Cardiac fibroblast (primary cell): Measurements from ENCODE around the gene C1orf74.

ENCODE experiments used
- DNase-seq, 2 donors: peaks; one replicate each; pipeline versions ENCODE4 v3.0.0 to v3.0.0-alpha.2; 2010; ENCODE audit warnings: low read depth in 2 of 2
- H3K4me3 ChIP-seq, 2 donors: replicated peaks in 1 of 2; 1 replicate in 1 of 2; 2 replicates in 1 of 2; pipeline ENCODE4 v1.5.1; 2011; ENCODE audit warnings: low read depth in 2 of 2, low read length in 2 of 2, mild to moderate bottlenecking in 2 of 2, moderate library complexity in 1 of 2
- TF ChIP-seq, protein P1 (sequence below): IDR thresholded peaks from one replicate; pipeline ENCODE4 v1.5.1; 2011; ENCODE audit warnings: low read depth, mild to moderate bottlenecking, low read length, inconsistent platforms

The C1orf74 gene

DNA sequence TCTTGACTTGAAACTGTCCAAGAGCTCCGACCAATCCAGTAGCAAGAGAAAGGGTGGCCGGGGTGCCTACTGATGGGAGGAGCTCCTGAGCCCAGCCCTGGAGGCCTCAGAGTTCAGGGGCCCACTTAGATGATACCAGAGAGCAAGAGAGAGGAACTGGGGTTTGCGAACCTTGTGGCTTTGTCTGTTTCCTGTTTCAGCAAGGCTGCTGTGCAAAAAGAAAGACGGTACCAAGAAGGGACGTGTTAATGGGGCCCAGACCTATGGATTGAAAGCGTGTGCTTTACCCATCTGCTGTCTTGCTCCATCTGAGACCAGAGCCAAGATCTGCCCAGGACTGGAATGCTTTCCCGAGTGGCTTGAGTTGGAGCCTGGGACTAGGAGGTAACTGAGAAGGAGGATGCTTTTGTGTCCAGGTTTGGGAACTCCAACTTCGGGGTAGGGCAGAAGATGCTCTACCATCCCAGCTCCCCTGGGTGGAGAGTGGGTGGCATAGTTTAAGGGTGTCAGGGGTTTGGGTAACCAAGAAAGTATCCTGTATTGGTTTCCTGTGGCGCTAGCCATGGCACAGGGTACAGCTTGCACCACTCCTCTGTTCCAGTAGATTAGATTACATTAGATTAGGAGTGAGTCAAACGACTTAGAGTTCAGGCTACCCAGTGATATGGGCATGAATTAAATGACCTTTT, 28.3 kb downstream of the C1orf74 start, which contains the start of gene TRAF3IP3:
TRAF3IP3 (plus strand) TSS at position 128 of the 689 bp plus-strand sequence. CDS start 3,987 bp downstream, outside the sequence.
- TF ChIP-seq, protein P1, sequence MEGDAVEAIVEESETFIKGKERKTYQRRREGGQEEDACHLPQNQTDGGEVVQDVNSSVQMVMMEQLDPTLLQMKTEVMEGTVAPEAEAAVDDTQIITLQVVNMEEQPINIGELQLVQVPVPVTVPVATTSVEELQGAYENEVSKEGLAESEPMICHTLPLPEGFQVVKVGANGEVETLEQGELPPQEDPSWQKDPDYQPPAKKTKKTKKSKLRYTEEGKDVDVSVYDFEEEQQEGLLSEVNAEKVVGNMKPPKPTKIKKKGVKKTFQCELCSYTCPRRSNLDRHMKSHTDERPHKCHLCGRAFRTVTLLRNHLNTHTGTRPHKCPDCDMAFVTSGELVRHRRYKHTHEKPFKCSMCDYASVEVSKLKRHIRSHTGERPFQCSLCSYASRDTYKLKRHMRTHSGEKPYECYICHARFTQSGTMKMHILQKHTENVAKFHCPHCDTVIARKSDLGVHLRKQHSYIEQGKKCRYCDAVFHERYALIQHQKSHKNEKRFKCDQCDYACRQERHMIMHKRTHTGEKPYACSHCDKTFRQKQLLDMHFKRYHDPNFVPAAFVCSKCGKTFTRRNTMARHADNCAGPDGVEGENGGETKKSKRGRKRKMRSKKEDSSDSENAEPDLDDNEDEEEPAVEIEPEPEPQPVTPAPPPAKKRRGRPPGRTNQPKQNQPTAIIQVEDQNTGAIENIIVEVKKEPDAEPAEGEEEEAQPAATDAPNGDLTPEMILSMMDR = no peak
- no peak within 1 kb of the TSS for H3K4me3 ChIP-seq
- DNase-seq = no peak

DNA sequence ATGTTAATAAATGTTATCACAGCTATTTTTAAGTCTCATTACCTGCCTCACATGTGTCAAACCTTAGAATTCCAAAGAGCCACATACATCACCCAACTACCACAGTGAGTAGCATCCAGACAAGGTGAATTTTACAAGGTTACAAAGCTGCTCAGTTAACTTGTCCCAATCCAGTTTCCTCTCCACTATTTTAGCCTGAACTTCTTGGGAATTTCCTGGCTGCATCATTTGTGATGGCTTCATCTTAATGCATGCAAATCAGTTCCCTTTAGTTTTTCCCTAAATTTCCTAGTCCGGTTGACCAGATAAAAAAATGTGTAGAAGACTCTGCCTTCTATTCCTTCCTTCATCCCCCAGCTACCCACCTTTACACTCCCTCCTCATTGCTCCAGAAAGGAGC, 29.1 kb downstream of the C1orf74 start:
- no peak for DNase-seq
- TF ChIP-seq, protein P1 = no peak
- no peak overlapping the region for H3K4me3 ChIP-seq

- DNase-seq = no peak
- TF ChIP-seq, protein P1 = no peak
- no peak overlapping the region for H3K4me3 ChIP-seq
Measured at GRCh38 chr1:209752890-209753289, 31.5 kb downstream of the C1orf74 start.

DNA sequence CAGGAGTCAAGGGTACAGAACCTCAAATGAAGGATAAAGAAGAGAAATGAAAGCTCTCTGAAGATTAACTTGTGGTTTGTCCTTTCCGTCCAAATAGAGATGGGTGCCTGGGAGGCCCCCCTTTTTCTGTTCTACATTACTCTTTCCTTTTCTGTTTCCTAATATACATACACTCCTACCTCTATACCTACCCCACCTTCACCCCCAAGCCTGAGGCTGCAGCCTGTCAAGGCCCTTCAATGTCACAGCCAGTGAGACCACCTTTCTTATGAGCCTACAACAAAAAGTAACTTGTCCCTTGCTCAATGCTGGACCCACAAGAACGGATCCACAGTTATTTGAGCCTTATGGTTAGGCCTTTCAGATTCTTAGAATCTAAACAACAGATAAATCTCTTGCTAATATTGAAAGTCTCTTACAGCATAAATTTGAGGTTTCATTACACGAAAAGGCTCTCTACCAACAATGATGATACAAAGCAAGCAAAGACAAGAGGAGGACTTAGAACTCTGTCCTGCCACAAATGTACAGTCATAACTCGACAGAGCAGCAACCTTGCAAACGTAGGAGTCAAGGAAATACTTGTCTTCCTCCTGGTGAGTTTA, 32.6 kb downstream of the C1orf74 start:
- no peak overlapping the region for H3K4me3 ChIP-seq
- TF ChIP-seq, protein P1 = no peak
- no peak for DNase-seq

DNA sequence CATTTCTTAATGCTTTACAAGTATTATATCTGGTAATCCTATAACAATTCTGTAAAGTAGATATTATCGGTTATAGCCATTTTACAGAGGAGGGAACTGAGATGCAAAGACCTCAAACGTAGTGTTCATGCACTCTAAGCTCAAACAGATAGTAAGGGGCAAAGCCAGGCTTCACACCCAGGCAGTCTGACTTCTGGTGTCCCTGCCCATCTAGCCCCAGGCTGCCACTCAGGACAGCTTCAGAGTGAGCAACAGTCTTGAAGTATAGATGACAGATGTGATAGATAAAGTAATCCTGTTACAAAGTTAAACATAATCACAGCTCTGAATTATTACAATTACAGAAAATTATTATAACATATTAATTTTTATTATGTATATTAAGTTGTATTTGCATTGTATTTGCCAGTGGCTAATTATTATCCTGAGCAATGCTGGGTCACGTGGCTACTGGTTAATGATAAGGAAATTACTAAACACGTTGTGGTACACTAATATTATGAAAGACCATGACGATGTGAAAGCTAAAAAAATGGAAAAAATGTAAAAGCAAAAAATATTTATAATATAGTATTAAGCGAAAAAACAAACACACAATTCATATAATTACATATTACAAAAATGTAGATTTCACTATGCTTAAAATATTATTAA, 34.6 kb downstream of the C1orf74 start:
- no peak for DNase-seq
- H3K4me3 ChIP-seq = no peak overlapping the region
- TF ChIP-seq, protein P1 = no peak

DNA sequence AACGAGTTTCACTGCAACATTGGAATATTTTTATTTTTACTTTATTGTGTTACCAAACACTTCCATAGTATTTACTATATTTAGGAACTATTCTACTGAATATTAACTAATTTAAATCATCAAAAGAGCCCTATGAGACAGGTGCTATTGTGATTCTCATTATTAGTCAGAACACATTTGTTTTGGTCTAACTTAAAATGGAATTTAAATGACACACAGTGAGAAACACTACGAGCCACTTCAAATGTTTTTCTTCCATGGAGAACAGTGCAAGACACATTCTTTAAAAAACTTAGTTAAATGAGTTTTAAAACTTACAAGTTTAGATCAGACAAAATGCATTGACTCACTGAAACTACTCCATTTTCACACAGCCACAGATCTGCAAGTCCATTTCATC, 35.2 kb downstream of the C1orf74 start:
- DNase-seq = no peak
- H3K4me3 ChIP-seq = no peak overlapping the region

More for the DNA sequence above, 35.2 kb downstream of the C1orf74 start:
- TF ChIP-seq, protein P1 = no peak
